ENCODE measurements around the gene STRBP.

GRCh38 chr9:123316053-123316718, 47.8 kb upstream of the STRBP start:
- TF ChIP-seq POLR2AphosphoS5 (IDR thresholded peaks at IDR 0.05; ENCODE audit: low read depth) (no peak), SPI1 (IDR thresholded peaks at IDR 0.05; ENCODE audit: borderline replicate concordance, low read depth) (no peak), REST (IDR thresholded peaks at IDR 0.05; ENCODE audit: insufficient replicate concordance, low read depth) (no peak)
- TF ChIP-seq, protein P1, sequence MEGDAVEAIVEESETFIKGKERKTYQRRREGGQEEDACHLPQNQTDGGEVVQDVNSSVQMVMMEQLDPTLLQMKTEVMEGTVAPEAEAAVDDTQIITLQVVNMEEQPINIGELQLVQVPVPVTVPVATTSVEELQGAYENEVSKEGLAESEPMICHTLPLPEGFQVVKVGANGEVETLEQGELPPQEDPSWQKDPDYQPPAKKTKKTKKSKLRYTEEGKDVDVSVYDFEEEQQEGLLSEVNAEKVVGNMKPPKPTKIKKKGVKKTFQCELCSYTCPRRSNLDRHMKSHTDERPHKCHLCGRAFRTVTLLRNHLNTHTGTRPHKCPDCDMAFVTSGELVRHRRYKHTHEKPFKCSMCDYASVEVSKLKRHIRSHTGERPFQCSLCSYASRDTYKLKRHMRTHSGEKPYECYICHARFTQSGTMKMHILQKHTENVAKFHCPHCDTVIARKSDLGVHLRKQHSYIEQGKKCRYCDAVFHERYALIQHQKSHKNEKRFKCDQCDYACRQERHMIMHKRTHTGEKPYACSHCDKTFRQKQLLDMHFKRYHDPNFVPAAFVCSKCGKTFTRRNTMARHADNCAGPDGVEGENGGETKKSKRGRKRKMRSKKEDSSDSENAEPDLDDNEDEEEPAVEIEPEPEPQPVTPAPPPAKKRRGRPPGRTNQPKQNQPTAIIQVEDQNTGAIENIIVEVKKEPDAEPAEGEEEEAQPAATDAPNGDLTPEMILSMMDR (IDR thresholded peaks at IDR 0.05; ENCODE audit: insufficient read depth, low read length): no peak

Data from HL-60 (cell line).